K562 (cell line): Measurements from ENCODE around the gene GLI1. TPM values are rescaled to one million over a fixed set of nuclear protein-coding genes. Genes with fewer than 3 reads are reported as not detected.

Source experiments
- ATAC-seq: fragments of 200-7000 bp; cut with Tn5 transposase; 3 replicates; pipeline ENCODE4 v1.9.1; 2020; ENCODE audit warnings: moderate library complexity
- BruUV-seq: library from RNA; stranded (reverse); fragments of 400-500 nt; replicated peaks from 2 replicates; lab custom pipeline; 2021; lab: Mats Ljungman, UMichigan
- CTCF ChIA-PET: fragments of 300-600 bp; formaldehyde crosslinking; extraction: SDS; loops from one replicate; lab custom pipeline; 2021; ENCODE audit warnings: low intra/inter-chr PET ratio; lab: Yijun Ruan, JAX
- POLR2A ChIA-PET: fragments of 300-600, 350-650 bp; sonication (Branson Sonifier 250); formaldehyde crosslinking; extraction: SDS; loops from one replicate; lab custom pipeline; 2021; ENCODE audit warnings: antibody characterized with exemption, inconsistent platforms; lab: Yijun Ruan, JAX
- DNase-seq, 4 experiments: peaks; one replicate each; pipeline versions ENCODE4 v3.0.0 to v3.0.0-alpha.2; 2011 to 2018; ENCODE audit warnings: low spot score in 3 of 4, mixed read lengths in 3 of 4; ENCODE audit errors: extremely low read depth in 1 of 4
- FAIRE-seq: peaks from 2 replicates; lab custom pipeline; 2011; peaks lifted over from hg19 to GRCh38; lab: Jason Lieb, UNC
- H2AFZ ChIP-seq: 2 replicates; pipeline ENCODE4 v1.6.0; 2011; ENCODE audit warnings: low read depth, low read length, control low read depth, inconsistent platforms
- H3K27ac ChIP-seq: fragments of 200-600 bp; 3 replicates; pipeline ENCODE4 v1.8.0; 2011; ENCODE audit warnings: low read depth, mild to moderate bottlenecking, control low read depth, inconsistent platforms, low read length, moderate library complexity, mixed read lengths; ENCODE audit errors: extremely low read depth
- H3K27me3 ChIP-seq, 2 experiments: fragments of 300-600 bp in 1 of 2; 2 replicates in 1 of 2; 3 replicates in 1 of 2; pipeline versions ENCODE4 v1.6.0 to v1.8.0; 2011; ENCODE audit warnings: inconsistent platforms in 2 of 2, low read length in 2 of 2, mild to moderate bottlenecking in 1 of 2, mixed read lengths in 1 of 2, moderate library complexity in 1 of 2; ENCODE audit not compliant: control insufficient read depth in 2 of 2, insufficient read depth in 2 of 2
- H3K36me3 ChIP-seq: fragments of 300-600 bp; 3 replicates; pipeline ENCODE4 v1.8.0; 2011; ENCODE audit warnings: mild to moderate bottlenecking, low read length, inconsistent platforms; ENCODE audit not compliant: control insufficient read depth, insufficient read depth
- H3K4me1 ChIP-seq, 2 experiments: fragments of 200-600 bp in 1 of 2; replicated peaks in 1 of 2; 2 replicates in 1 of 2; 3 replicates in 1 of 2; pipeline versions ENCODE4 v1.5.1 to v1.8.0; 2011; ENCODE audit warnings: inconsistent platforms in 2 of 2, low read length in 2 of 2, mild to moderate bottlenecking in 1 of 2, mixed read lengths in 1 of 2, moderate library complexity in 1 of 2; ENCODE audit not compliant: control insufficient read depth in 2 of 2, insufficient read depth in 2 of 2
- H3K4me2 ChIP-seq: 2 replicates; pipeline ENCODE4 v1.6.1; 2011; ENCODE audit warnings: low read length, control low read depth, inconsistent platforms, mixed read lengths; ENCODE audit not compliant: insufficient read depth
- H3K4me3 ChIP-seq: fragments of 200-600 bp; sonication (generic), shearing (Covaris generic); 2 replicates; pipeline ENCODE4 v1.5.1; 2016; ENCODE audit warnings: control low read depth, inconsistent platforms
- H3K79me2 ChIP-seq: fragments of 200-600 bp; 3 replicates; pipeline ENCODE4 v1.8.0; 2011; ENCODE audit warnings: low read length, inconsistent platforms; ENCODE audit not compliant: control insufficient read depth, insufficient read depth
- H3K9ac ChIP-seq, 2 experiments: 2 replicates each; pipeline versions ENCODE4 v1.6.0 to v1.6.1; 2011; ENCODE audit warnings: low read depth in 2 of 2, low read length in 2 of 2, control low read depth in 1 of 2, inconsistent platforms in 1 of 2, mild to moderate bottlenecking in 1 of 2, mixed read lengths in 1 of 2; ENCODE audit not compliant: insufficient read depth in 1 of 2
- H3K9me1 ChIP-seq: one replicate; pipeline ENCODE4 v1.6.0; 2011; ENCODE audit warnings: inconsistent platforms, mild to moderate bottlenecking, low read length, moderate library complexity; ENCODE audit not compliant: control insufficient read depth, insufficient read depth
- H3K9me3 ChIP-seq: replicated peaks from 2 replicates; pipeline ENCODE4 v1.5.1; 2011; ENCODE audit warnings: low read depth, low read length, inconsistent platforms; ENCODE audit not compliant: control insufficient read depth, insufficient read depth
- H4K20me1 ChIP-seq: replicated peaks from 2 replicates; pipeline ENCODE4 v1.6.1; 2011; ENCODE audit warnings: low read length, inconsistent platforms, mixed read lengths; ENCODE audit not compliant: control insufficient read depth, insufficient read depth
- CHCHD3 ChIP-seq: fragments of 250-450 bp; sonication (Bioruptor Pico); IDR thresholded peaks from 2 replicates; pipeline ENCODE4 v2.1.2; 2022; ENCODE audit warnings: mild to moderate bottlenecking
- FOXM1 ChIP-seq, 2 experiments: fragments of 450-650 bp in 1 of 2; sonication (generic) in 1 of 2; formaldehyde crosslinking in 1 of 2; IDR thresholded peaks; 2 replicates each; pipeline versions ENCODE4 v1.6.1 to v1.9.0; 2017 to 2022; ENCODE audit warnings: low read depth in 2 of 2, mild to moderate bottlenecking in 2 of 2, missing genetic modification reagents in 1 of 2, moderate library complexity in 1 of 2
- HMG20B ChIP-seq: fragments of 250-450 bp; sonication (Bioruptor Pico); IDR thresholded peaks from 2 replicates; pipeline ENCODE4 v1.5.0; 2021; ENCODE audit warnings: mild to moderate bottlenecking
- MCM2 ChIP-seq: fragments of 450-650 bp; IDR thresholded peaks from 2 replicates; pipeline ENCODE4 v1.6.1; 2017; ENCODE audit warnings: low read depth, mild to moderate bottlenecking
- MTF1 ChIP-seq: fragments of 250-450 bp; sonication (Bioruptor Pico); IDR thresholded peaks from 2 replicates; pipeline ENCODE4 v1.9.0; 2021; ENCODE audit warnings: moderate library complexity, mild to moderate bottlenecking, inconsistent platforms, borderline replicate concordance
- MXI1 ChIP-seq: IDR thresholded peaks from 2 replicates; pipeline ENCODE4 v1.6.1; 2011; ENCODE audit warnings: low read depth, mild to moderate bottlenecking, improper control_type of control experiment, low read length
- NCOA1 ChIP-seq: fragments of 450-650 bp; IDR thresholded peaks from 2 replicates; pipeline ENCODE4 v1.6.1; 2016; ENCODE audit warnings: low read depth
- NFIX ChIP-seq: fragments of 250-450 bp; sonication (Bioruptor Pico); IDR thresholded peaks from 2 replicates; pipeline ENCODE4 v1.4.0; 2020; ENCODE audit warnings: low read depth, mild to moderate bottlenecking, moderate library complexity
- PHF21A ChIP-seq: fragments of 450-650 bp; IDR thresholded peaks from 2 replicates; pipeline ENCODE4 v1.6.1; 2017; ENCODE audit warnings: low read depth, borderline replicate concordance
- SETDB1 ChIP-seq: IDR thresholded peaks from one replicate; pipeline ENCODE4 v1.6.1; 2012; ENCODE audit warnings: low read length, control low read depth, inconsistent platforms
- TAF9B ChIP-seq: fragments of 450-650 bp; IDR thresholded peaks from 2 replicates; pipeline ENCODE4 v1.6.1; 2018; ENCODE audit warnings: mild to moderate bottlenecking; ENCODE audit not compliant: partially characterized antibody
- XRCC3 ChIP-seq: fragments of 450-650 bp; IDR thresholded peaks from 2 replicates; pipeline ENCODE4 v1.6.1; 2017; ENCODE audit warnings: mild to moderate bottlenecking, moderate library complexity
- WGBS: fragments of 100-300 bp; shearing (Covaris generic); methylation state at CpG from one replicate; pipeline ENCODE4 v1.1.6; 2016; ENCODE audit warnings: low coverage, mixed read lengths; ENCODE audit not compliant: insufficient coverage; ENCODE audit errors: missing lambda C conversion rate; 5-methylcytosine and 5-hydroxymethylcytosine counted together
- in situ Hi-C: fragments of 300-500 bp; cut with MboI; formaldehyde crosslinking; loops from 4 replicates; pipeline ENCODE4 v1.15.0; 2018; ENCODE audit warnings: inconsistent platforms, mixed read lengths
- intact Hi-C: fragments of 100-400 bp; cut with micrococcal nuclease; formaldehyde crosslinking; loops from 2 replicates; pipeline ENCODE4 v1.14.2; 2022
- polyA plus RNA-seq, 8 experiments: library from polyadenylated mRNA; depleted of rRNA in 4 of 8; stranded (reverse) in 5 of 8; unstranded in 3 of 8; fragments of >200 nt; fragmentation: Nextera tagmentation in 2 of 8; fragmentation: Illumina TruSeq in 1 of 8; extraction: Ambion mirVana in 2 of 8; extraction: Trizol in 1 of 8; gene quantifications; 2 replicates each; pipeline versions ENCODE4 v1.2.1 to v1.2.3, GENCODE V29; 2011 to 2014; ENCODE audit warnings: inconsistent platforms in 1 of 8, missing spikeins in 1 of 8
- total RNA-seq, 7 experiments: library from RNA; depleted of rRNA in 6 of 7; stranded (reverse); fragments of >200 nt in 6 of 7; fragmentation: Illumina TruSeq in 2 of 7; extraction: Trizol in 2 of 7; gene quantifications; 2 replicates each; pipeline versions ENCODE4 v1.2.1 to v1.2.3, GENCODE V29; 2011 to 2021; ENCODE audit warnings: low replicate concordance in 1 of 7
- TF ChIP-seq, protein P1 (sequence below): fragments of 150-350 bp; IDR thresholded peaks from 2 replicates; pipeline ENCODE4 v1.6.1; 2014; ENCODE audit warnings: low read depth, mild to moderate bottlenecking, low read length, borderline replicate concordance
- TF ChIP-seq, protein P2 (sequence below), 2 experiments: fragments of 450-650 bp in 1 of 2; sonication (generic) in 1 of 2; formaldehyde crosslinking in 1 of 2; IDR thresholded peaks in 1 of 2; conservative IDR thresholded peaks in 1 of 2; 2 replicates each; pipeline versions ENCODE4 v1.6.1 to v1.8.1; 2016 to 2023; ENCODE audit warnings: mild to moderate bottlenecking in 2 of 2, moderate library complexity in 2 of 2, inconsistent platforms in 1 of 2, missing genetic modification reagents in 1 of 2

The GLI1 gene
- total and polyA plus RNA-seq, 9 of the 15 experiments (the other 6 are each of a cell fraction or from before 2014, with no cell fraction given): 0.24 to 3.7 (median 0.61) TPM

DNA sequence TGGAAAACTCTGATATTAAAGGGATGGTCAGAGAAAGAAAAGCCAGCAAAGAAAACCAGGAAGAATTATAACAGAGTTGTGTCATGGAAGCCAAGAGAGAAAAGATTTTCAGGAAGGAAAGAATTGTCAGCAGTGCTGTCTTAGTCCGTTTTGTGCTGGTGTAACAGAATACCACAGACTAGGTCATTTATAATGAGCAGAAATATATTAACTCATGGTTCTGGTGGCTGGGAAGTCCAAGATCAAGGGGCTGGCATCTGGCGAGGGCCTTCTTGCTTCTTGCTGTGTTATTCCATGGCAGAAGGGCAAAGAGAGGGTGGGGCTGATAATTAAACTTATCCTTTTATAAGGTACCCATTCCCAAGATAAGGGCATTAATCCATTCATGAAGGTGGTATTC is 10.9 kb upstream of the GLI1 start:
- no peak for TF ChIP-seq FOXM1 (IDR thresholded peaks at IDR 0.05; ENCODE audit: low read depth)
- no peak for TF ChIP-seq FOXM1 (CRISPR knock-in tag; IDR thresholded peaks at IDR 0.05; ENCODE audit: low read depth)
- no peak for TF ChIP-seq XRCC3
- no peak for TF ChIP-seq HMG20B (CRISPR knock-in tag)
- no peak for TF ChIP-seq NCOA1
- TF ChIP-seq, protein P1, sequence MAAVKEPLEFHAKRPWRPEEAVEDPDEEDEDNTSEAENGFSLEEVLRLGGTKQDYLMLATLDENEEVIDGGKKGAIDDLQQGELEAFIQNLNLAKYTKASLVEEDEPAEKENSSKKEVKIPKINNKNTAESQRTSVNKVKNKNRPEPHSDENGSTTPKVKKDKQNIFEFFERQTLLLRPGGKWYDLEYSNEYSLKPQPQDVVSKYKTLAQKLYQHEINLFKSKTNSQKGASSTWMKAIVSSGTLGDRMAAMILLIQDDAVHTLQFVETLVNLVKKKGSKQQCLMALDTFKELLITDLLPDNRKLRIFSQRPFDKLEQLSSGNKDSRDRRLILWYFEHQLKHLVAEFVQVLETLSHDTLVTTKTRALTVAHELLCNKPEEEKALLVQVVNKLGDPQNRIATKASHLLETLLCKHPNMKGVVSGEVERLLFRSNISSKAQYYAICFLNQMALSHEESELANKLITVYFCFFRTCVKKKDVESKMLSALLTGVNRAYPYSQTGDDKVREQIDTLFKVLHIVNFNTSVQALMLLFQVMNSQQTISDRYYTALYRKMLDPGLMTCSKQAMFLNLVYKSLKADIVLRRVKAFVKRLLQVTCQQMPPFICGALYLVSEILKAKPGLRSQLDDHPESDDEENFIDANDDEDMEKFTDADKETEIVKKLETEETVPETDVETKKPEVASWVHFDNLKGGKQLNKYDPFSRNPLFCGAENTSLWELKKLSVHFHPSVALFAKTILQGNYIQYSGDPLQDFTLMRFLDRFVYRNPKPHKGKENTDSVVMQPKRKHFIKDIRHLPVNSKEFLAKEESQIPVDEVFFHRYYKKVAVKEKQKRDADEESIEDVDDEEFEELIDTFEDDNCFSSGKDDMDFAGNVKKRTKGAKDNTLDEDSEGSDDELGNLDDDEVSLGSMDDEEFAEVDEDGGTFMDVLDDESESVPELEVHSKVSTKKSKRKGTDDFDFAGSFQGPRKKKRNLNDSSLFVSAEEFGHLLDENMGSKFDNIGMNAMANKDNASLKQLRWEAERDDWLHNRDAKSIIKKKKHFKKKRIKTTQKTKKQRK: no peak
- no peak for TF ChIP-seq MTF1 (CRISPR knock-in tag)
- TF ChIP-seq, protein P2, sequence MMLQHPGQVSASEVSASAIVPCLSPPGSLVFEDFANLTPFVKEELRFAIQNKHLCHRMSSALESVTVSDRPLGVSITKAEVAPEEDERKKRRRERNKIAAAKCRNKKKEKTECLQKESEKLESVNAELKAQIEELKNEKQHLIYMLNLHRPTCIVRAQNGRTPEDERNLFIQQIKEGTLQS (IDR thresholded peaks at IDR 0.05): no peak
- TF ChIP-seq, protein P2 (CRISPR knock-in tag; conservative IDR thresholded peaks at IDR 0.05): no peak
- no peak for TF ChIP-seq MCM2
- no peak for TF ChIP-seq TAF9B
- TF ChIP-seq NFIX (CRISPR knock-in tag): no peak
- no peak for TF ChIP-seq CHCHD3 (CRISPR knock-in tag)
- TF ChIP-seq PHF21A: no peak
- no peak for TF ChIP-seq SETDB1
- TF ChIP-seq MXI1: no peak
- H3K79me2 ChIP-seq: no peaks in the 10 kb centered on the region
- H3K9me3 ChIP-seq: no peaks in the 10 kb centered on the region
- H3K27me3 ChIP-seq: no peaks in the 10 kb centered on the region
- ATAC-seq: no peak
- 51% methylated on average over 2 of the region's 2 CpGs for WGBS
- no peak overlapping the region for H3K4me2 ChIP-seq
- H3K4me3 ChIP-seq: no peak overlapping the region
- H3K9me1 ChIP-seq: no peaks in the 10 kb centered on the region
- BruUV-seq: no TSS peak
- H3K4me1 ChIP-seq: peaks cover 9 to 14% of the 10 kb centered on the region in 2 experiments
- no peak overlapping the region for H2AFZ ChIP-seq
- intact Hi-C loops: no loop called here
- in situ Hi-C loops: no loop called here
- DNase-seq: no peak
- POLR2A ChIA-PET: interaction anchor here (0.6 kb wide), 1 partner anchor 69 kb away, joined by 3 read pairs; no protein-coding TSS in a partner anchor
- H3K36me3 ChIP-seq: no peaks in the 10 kb centered on the region
- CTCF ChIA-PET: no interaction called here
- no peak for FAIRE-seq
- H4K20me1 ChIP-seq: no peaks in the 10 kb centered on the region
- no peak overlapping the region for H3K27ac ChIP-seq
- H3K9ac ChIP-seq: no peak overlapping the region
